ENCODE results near the gene NABP1.

NABP1 gene

GRCh38 chr2:191707542-191707941, 29.6 kb downstream of the NABP1 start:
- no peak for DNase-seq (ENCODE audit: low read depth)

DNA sequence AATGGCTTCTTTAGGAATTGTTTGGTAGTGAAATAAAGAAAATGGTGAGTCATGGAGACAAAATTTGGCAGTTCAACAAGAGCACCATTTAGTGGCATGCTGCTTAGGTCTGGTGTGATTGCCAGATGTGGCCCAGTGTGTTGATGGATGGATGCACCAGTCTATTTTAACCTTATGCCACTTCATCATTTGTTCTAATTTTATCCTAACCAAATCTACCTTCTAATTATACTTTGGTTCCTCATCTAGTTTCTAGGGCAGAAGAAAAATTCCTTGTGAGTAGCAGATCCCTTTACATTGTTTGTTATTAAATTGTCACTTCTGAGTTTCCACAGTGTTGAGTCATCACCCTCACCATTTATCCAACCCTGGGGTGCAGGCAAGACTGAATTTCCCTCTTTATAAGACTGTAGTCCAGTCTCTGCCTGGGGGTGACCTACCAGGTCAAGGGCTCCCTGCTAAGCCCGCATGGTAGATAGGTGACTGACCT, 32.5 kb downstream of the NABP1 start:
- peak; percentile 84 for DNase-seq (ENCODE audit: low read depth)

DNA sequence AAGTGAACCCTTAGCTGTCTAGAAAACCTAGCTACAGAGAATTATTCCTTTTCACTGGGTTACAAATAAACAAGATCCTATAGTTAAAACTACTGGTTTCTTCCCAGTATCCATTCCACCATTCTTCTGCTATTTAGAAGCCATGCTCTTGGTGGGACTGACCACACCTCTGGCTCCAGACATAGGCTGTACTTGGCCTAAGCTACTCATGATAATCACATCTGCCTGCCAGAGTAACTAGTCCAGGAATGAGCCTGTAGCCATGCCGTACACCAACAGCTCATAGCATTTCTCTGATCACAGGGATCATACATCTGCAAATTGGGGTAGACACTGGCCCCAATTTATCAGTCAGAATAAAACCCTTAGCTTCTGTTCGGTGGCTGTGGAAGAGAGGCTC, 33.7 kb downstream of the NABP1 start:
- no peak for DNase-seq (ENCODE audit: low read depth)

DNA sequence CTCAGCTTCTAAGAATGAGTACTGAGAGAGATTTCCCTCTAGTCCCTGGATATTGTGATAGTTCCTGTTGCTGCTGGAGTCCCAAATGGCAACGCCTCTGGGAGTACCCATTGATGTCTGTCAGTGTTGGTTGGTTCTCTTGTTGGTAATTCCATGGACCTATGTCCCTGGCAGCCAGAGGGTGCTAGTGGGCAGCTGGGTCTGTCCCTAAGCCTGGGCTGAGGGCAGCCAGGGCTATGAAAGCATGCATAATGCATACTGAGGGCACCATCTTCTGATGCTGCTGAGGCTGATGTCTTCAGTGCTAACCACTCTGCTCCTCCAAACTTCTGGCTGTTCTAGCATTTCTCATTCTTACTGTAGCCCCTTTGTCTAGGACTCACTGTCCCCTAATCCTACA, 35.9 kb downstream of the NABP1 start:
- DNase-seq (ENCODE audit: low read depth) = no peak

DNA sequence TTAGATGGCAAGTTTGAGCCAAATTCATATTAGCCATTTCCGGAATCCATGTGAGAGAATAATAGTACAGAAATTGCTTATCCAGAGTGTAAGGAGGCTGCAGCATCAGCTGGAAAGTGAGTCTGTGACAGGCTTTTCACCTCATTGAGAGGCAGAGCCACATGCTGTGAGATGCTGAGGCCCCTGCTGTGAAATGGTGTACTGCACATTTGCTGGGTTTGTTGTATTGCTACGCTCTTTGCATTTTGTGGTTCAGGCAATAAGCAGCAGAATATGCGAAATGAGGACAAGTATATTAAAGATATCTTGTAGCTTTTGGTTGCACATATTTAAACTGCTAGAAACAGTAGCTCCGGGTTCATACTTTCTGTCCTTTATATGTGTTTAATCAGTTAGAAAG, 37.0 kb downstream of the NABP1 start:
- no peak for DNase-seq (ENCODE audit: low read depth)

- no peak for DNase-seq (ENCODE audit: low read depth)
Measured at GRCh38 chr2:191715471-191715870, 37.5 kb downstream of the NABP1 start.

- DNase-seq (ENCODE audit: low read depth) = no peak
Measured at GRCh38 chr2:191719261-191719660, 41.3 kb downstream of the NABP1 start.

DNA sequence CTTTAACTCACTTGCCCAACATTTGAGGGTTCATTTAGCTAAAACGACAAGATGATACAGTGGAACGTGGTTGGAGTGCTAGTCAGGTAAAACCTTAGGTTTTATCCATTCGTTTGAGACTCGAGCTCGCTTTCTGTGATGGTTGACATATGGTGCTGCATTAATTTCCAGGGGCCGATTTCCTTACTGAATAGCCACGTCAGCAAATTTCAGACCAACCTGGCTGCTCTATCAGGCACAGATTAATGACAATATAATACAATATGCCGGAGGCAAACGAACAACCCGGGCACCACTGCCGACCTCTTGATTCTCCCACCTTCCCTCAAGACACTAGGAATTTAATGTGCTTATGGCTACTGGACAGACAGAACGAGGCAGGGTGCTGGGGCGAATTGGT, 42.0 kb downstream of the NABP1 start:
- no peak for DNase-seq (ENCODE audit: low read depth)

- no peak for DNase-seq (ENCODE audit: low read depth)
Measured at GRCh38 chr2:191721331-191721730, 43.4 kb downstream of the NABP1 start.

GRCh38 chr2:191724015-191724414, 46.1 kb downstream of the NABP1 start:
- DNase-seq (ENCODE audit: low read depth) = no peak

- DNase-seq (ENCODE audit: low read depth) = peak; percentile 10
Measured at GRCh38 chr2:191728750-191729624, 51.1 kb downstream of the NABP1 start.

DNA sequence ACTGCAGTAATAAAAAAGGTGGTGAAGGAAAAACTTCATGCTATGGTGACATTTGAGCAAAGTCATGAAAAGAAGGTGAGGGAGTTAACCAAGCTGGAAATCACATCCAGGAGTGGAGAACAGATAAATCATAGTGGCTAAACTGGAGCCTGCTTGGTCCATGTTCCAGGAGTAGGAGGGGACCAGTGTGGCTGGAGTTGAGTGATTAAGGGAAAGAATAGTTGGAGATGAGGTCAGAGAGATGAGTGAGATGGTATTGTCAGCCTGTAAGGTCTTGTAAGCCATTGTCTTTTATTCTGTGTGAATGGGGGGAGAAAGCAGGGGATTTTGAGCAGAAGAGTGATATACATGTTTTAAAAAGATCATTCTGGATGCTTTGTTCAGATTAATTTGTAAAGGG, 52.3 kb downstream of the NABP1 start:
- no peak for DNase-seq (ENCODE audit: low read depth)

All from EH (cell line).